Ovary (tissue), 9 donors: Measurements from ENCODE around the gene DNASE1L3. TPM values are rescaled to one million over a fixed set of nuclear protein-coding genes. Genes with fewer than 3 reads are reported as not detected.

Experiments used
- DNase-seq, 5 donors: peaks; one replicate each; pipeline ENCODE4 v3.0.0-alpha.2; 2019 to 2020
- H3K27ac ChIP-seq, 2 donors: fragments of 200-600 bp; one replicate each; pipeline versions ENCODE4 v1.5.1 to v1.8.0; 2019 to 2022
- H3K27me3 ChIP-seq: fragments of 200-600 bp; one replicate; pipeline ENCODE4 v1.8.0; 2022
- H3K36me3 ChIP-seq: fragments of 200-600 bp; sonication (generic); one replicate; pipeline ENCODE4 v1.5.1; 2019
- H3K4me1 ChIP-seq: one replicate; pipeline ENCODE4 v1.8.1; 2013; ENCODE audit warnings: mild to moderate bottlenecking, moderate library complexity; ENCODE audit not compliant: insufficient read depth
- H3K4me3 ChIP-seq: fragments of 200-600 bp; sonication (generic); one replicate; pipeline ENCODE4 v1.5.1; 2017
- H3K9me3 ChIP-seq, 2 donors: fragments of 200-600 bp in 1 of 2; sonication (generic) in 1 of 2; one replicate each; pipeline versions ENCODE4 v1.5.1 to v1.8.1; 2013 to 2019; ENCODE audit warnings: mild to moderate bottlenecking in 1 of 2, moderate library complexity in 1 of 2
- CTCF ChIP-seq, 3 donors: fragments of 450-650 bp in 2 of 3; fragments of 200-600 bp in 1 of 3; IDR thresholded peaks; one replicate each; pipeline versions ENCODE4 v1.5.1 to v1.8.0; 2016 to 2022; ENCODE audit warnings: antibody characterized with exemption in 3 of 3, mild to moderate bottlenecking in 1 of 3
- EP300 ChIP-seq: sonication (generic); formaldehyde crosslinking; IDR thresholded peaks from one replicate; pipeline ENCODE4 v1.6.1; 2017; ENCODE audit warnings: antibody characterized with exemption
- POLR2A ChIP-seq: fragments of 450-650 bp; IDR thresholded peaks from one replicate; pipeline ENCODE4 v1.6.1; 2017; ENCODE audit warnings: antibody characterized with exemption, mild to moderate bottlenecking, moderate library complexity
- WGBS, 3 donors: extraction: QIAGEN DNeasy Blood & Tissue Kit in 1 of 3; methylation state at CpG; one replicate each; pipeline versions ENCODE4 v1.1.5 to v1.1.7; 2013 to 2017; 5-methylcytosine and 5-hydroxymethylcytosine counted together
- intact Hi-C, 4 donors: fragments of 100-400 bp; cut with DNase I; formaldehyde crosslinking; loops; one replicate each; pipeline versions ENCODE4 v1.11.0 to v1.15.1; 2022 to 2023
- polyA plus RNA-seq, 2 donors: library from polyadenylated mRNA; stranded (reverse); fragments of 200-250 nt in 1 of 2; fragments of 350-450 nt in 1 of 2; fragmentation: Illumina TruSeq in 1 of 2; extraction: RNeasy Lipid Tissue Mini Kit (QIAGEN cat#74804) in 1 of 2; gene quantifications; one replicate each; pipeline ENCODE4 v1.2.3, GENCODE V29; 2013 to 2014
- total RNA-seq, 7 donors: library from RNA; depleted of rRNA in 2 of 7; stranded (reverse); fragments of >200 nt in 2 of 7; fragmentation: NEBNext Ultra II Directional in 3 of 7; extraction: Animal tissue kit (Norgen Biotek cat#: 25700) in 3 of 7; gene quantifications; one replicate each; pipeline versions ENCODE4 v1.1.0 to v1.2.4, GENCODE V29; 2016 to 2023
- donor health status: DM: no; HTN: no; CAD: no; lungs with moderate emphysema.
- donor health status: DM: no; HTN: no; CAD: no.
- donor health status: Bipolar disorder and iron deficiency.
- donor health status: DM: yes; HTN: yes; CAD: no.
- donor health status: DM: no; HTN: no; CAD: no.
- donor health status: DM: yes; HTN: yes; CAD: no.

DNASE1L3 gene
- total and polyA plus RNA-seq, 9 donors, result 0.48 to 10.3 (median 0.65) TPM; not detected in 2

- intact Hi-C loops, result loop anchor here in 2 of 4 donors (5.0 kb wide), 3 partner anchors 119 to 171 kb away; partner anchors contain the start of gene FLNB (in 1 of the 2)
- H3K4me1 ChIP-seq, result peaks cover 10% of the 10 kb centered on the region
- WGBS, 3 donors, result 84 to 85% (median 84%) methylated on average over 17 of the region's 17 CpGs
- H3K36me3 ChIP-seq, result no peaks in the 10 kb centered on the region
- H3K9me3 ChIP-seq, result no peaks in the 10 kb centered on the region
- no peak overlapping the region for H3K27ac ChIP-seq
- no peak for TF ChIP-seq EP300
- no peak for TF ChIP-seq CTCF (IDR thresholded peaks at IDR 0.05)
- TF ChIP-seq POLR2A, result no peak
- DNase-seq, result no peak
- no peaks in the 10 kb centered on the region for H3K27me3 ChIP-seq
- H3K4me3 ChIP-seq, result no peak overlapping the region
Observed at GRCh38 chr3:58178528-58179234, 32.1 kb downstream of the DNASE1L3 start.

DNA sequence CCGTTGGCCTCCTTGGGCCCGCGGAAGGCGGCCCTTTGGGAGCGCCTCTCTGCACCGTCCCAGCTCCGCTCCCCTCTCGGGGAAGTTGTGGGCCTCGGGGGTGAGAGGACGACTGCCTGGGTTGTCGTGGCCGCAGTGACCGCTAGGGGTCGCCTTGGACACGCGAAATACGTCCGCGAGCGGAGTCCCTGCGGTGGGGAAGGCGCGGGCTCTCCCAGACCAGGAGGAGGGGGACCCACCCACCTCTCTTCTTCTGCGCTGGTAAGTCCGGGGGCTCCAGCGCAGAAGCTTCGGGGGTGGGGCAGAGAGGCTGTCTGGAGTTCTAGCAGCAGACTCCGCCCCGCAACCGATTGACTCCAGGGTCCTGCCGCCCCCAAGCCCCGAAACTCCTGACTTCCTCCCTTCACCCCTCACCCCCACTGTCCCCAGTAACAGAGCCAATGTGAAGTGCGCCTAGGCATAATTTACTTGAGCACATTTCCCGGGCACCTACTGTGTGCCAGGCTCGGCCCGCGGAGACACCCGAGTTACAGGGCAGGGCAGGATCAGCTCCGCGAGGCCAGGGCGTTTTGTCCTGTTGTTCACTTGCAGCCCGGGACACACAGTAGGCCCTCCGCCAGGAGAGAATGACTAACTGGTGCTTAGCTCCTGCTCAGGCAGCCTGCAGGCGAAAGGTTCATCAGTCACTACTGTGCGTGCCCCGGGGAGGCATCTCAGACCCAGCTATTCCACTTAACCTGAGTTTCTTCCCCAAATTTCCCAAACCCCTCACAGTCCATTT is 32.8 kb downstream of the DNASE1L3 start:
- H3K36me3 ChIP-seq, result no peaks in the 10 kb centered on the region
- WGBS, 3 donors, result 13 to 21% (median 13%) methylated on average over 38 to 46 of the region's 46 CpGs
- H3K4me3 ChIP-seq, result peak overlapping the region; percentile 44
- DNase-seq, result peak; percentile 90 to 96 (median 95)
- no peaks in the 10 kb centered on the region for H3K9me3 ChIP-seq
- H3K27ac ChIP-seq, result no peak overlapping the region
- TF ChIP-seq CTCF (IDR thresholded peaks at IDR 0.05), result peak; percentile 88 to 94 (median 92)
- TF ChIP-seq EP300, result no peak
- peaks cover 10% of the 10 kb centered on the region for H3K4me1 ChIP-seq
- H3K27me3 ChIP-seq, result no peaks in the 10 kb centered on the region
- intact Hi-C loops, result loop anchor here in 2 of 4 donors (5.0 kb wide), 3 partner anchors 119 to 171 kb away; partner anchors contain the start of gene FLNB (in 1 of the 2)

DNA sequence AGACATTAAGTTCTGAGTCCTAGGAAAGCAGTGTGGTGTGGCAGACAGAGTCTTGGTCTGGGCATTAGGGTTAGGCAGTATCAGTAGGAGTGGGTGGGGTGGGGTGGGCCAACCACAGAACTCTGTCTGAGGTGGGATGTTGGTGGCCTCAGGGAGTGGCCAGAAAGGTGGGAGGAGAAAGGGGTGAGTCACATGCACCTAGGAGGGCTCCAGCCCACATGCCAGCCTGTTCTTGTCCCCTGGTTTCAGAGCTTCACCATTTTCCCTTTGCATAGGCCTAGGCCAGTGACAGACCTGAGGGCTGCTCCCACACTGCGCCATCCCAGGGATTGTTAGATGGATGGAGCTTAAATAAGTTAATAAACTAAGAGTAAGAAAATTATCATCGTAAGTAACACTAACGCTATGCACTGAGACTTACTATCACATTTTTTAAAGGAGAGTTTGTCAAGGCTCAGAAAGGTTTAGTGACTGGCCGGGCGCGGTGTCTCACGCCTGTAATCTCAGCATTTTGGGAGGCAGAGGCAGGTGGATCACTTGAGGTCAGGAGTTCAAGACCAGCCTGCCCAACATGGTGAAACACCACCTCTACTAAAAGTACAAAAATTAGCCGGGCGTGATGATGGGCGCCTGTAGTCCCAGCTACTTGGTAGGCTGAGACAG is 33.8 kb downstream of the DNASE1L3 start:
- WGBS, 3 donors, result 90 to 96% (median 95%) methylated on average over 10 of the region's 10 CpGs
- Histone ChIP-seq H3K27me3 (no peaks in the 10 kb centered on the region), H3K27ac (no peak overlapping the region), H3K4me3 (no peak overlapping the region), H3K36me3 (no peaks in the 10 kb centered on the region), H3K9me3 (no peaks in the 10 kb centered on the region), H3K4me1 (peaks cover 10% of the 10 kb centered on the region)
- no peak for DNase-seq
- intact Hi-C loops, result loop anchor here in 2 of 4 donors (5.0 kb wide), 3 partner anchors 120 to 170 kb away; partner anchors contain the start of gene FLNB (in 1 of the 2)
- TF ChIP-seq POLR2A (no peak), CTCF (IDR thresholded peaks at IDR 0.05) (no peak), EP300 (no peak)

GRCh38 chr3:58176185-58176530 is 34.6 kb downstream of the DNASE1L3 start:
- Histone ChIP-seq H3K9me3 (no peaks in the 10 kb centered on the region), H3K27me3 (no peaks in the 10 kb centered on the region), H3K4me3 (no peak overlapping the region), H3K4me1 (peaks cover 10% of the 10 kb centered on the region), H3K27ac (peak overlapping the region in 1 of 2 donors; percentile 61), H3K36me3 (no peaks in the 10 kb centered on the region)
- intact Hi-C loops, result loop anchor here in 2 of 4 donors (5.0 kb wide), 3 partner anchors 121 to 169 kb away; partner anchors contain the start of gene FLNB (in 1 of the 2)
- WGBS, 3 donors, result 73 to 90% (median 86%) methylated on average over 3 of the region's 3 CpGs
- no peak for TF ChIP-seq CTCF (IDR thresholded peaks at IDR 0.05)
- peak in 1 of 5 donors; percentile 23 for DNase-seq
